Stimulated activated CD4-positive, alpha-beta T cell treated with anti-CD3 and anti-CD28 coated beads, Interleukin-4, amount 100 ng/mL, for 4 hours (primary cell): ENCODE data around the gene TFDP1.

Source experiments
- DNase-seq, 2 experiments: peaks; one replicate each; pipeline ENCODE4 v3.0.0-alpha.2; 2020

Gene TFDP1

DNA sequence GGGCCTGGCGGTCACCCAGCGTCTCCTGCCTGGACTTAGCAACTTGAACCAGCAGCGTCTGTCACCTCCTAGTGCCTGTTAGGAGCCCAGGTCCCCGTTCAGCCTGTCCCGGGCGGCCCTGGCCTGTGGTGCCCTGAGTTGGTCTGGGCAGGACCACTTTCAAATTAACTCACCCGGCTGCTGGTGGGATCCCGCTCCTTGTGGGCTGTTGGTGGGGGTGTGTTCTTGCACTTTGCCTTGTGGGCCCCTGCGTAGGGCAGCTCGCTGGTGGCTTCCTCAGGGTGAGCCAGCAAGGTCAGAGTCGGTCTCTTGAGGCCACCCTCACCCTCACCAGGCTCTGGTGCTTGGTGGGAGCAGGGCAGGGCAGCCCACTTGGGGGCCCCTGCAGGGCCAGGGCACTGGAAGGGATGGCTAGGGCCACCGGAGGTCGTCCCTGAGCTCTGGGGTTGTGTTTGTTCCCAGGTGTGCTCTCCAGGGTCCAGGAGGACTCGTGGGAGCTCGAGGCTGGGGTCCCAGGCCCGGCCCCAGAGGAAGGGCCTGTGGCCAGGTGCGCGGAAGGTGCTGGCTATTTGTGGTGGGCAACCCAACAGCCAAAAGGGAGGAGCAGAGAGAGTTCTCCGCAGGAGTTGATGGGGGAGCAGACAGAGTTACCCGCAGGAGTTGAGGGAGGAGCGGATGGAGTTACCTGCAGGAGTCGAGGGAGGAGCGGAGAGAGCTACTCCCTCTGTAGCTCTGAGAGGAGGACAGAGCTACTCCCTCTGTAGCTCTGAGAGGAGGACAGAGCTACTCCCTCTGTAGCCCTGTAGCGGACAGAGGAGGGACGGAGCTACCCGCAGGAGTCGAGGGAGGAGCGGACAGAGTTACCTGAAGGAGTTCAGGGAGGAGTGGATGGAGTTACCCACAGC is 16.9 kb downstream of the TFDP1 start:
- DNase-seq: no peak

DNA sequence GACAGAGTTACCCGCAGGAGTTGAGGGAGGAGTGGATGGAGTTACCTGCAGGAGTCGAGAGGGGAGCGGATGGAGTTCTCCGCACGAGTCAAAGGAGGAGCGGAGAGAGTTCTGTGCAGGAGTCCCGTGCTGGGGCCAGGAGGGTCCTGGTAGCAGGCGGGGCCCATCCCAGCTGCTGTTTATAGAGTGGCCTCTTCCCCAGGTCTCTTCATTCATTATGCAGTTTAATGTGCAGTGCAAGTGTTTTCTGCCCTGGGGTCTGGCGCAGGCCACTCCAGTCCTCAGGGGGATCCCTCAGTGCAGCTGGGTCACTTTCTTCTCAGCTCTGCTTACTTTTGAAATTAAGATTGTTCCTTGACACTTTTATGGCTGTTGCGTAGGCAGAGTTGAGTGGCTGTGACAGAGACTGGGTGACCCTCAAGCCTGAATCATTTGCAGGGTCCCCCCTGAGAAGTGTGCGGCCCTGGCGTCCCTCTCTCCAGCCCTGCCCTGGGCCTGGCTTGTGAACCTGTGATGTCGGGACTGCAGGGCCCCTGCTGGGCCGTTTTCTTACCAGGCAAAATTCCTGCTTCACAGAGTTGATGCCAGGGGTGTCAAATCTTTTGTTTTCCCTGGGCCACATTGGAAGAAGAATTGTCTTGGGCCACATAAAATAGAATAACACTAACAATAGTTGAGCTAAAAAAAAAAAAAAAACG is 17.9 kb downstream of the TFDP1 start:
- no peak for DNase-seq

DNA sequence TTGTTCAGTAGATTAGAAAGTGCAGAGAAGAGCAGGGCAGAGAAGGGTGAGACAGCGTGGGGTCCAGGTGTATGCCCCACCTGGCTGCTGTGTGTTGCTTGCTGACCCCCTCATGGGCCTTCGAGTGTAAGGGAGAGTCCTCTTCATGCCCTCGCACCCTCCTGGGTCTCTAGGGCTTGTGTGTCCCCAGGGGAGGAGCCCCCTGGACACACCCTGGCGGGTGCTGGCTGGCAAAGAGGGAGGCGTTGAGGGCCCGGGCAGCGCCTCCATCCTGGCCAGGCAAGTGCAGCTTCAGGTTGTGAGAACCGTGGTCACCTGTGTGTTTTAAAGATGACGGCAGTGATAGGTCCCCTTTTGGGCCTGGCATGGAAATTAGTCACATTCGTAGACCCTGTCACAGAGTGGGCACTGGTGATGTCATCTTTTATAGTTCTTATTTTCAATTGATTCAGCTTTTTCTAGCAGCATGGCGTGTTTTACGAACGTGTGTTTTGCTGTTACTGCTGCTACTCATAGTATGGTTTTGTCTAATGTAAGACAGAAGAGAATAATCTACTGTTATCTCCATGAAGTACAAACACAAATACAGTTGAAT is 18.7 kb downstream of the TFDP1 start:
- no peak for DNase-seq

- no peak for DNase-seq
These were observed 19.6 kb downstream of the TFDP1 start for GRCh38 chr13:113604186-113604585.

DNA sequence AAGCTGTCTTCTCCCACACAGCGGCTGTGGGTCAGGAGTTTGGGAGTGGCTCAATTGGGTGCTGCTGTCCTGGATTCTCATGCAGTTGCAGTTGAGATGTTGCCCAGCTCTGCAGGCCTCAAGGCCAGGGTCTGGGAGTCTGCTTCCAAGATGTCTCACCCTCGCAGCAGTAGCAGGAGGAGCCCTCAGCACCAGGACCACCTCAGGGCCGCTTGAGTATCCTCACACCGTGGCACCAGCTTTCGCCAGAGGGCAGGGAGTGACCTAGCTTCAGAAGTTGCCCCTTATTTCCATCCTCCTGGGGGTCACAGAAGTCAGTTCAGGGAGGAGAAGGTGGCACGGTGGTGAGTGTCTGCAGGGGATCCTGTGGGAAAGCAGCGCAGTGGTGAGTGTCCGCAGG is 20.9 kb downstream of the TFDP1 start:
- no peak for DNase-seq

DNA sequence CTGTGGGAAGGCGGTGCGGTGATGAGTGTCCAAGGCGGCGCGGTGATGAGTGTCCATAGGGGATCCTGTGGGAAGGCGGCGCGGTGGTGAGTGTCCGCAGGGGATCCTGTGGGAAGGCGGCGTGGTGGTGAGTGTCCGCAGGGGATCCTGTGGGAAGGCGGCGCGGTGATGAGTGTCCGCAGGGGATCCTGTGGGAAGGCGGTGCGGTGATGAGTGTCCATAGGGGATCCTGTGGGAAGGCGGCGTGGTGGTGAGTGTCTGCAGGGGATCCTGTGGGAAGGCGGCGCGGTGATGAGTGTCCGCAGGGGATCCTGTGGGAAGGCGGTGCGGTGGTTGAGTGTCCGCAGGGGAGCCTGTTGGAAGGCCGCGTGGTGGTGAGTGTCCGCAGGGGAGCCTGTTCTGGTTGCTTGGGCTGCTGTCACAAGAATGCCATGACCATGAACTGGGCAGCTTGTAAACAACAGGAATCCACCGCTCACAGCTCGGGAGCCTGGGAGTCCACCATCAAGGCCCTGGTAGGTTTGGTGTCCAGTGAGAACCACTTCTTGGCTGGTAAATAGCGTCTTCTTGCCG is 21.4 kb downstream of the TFDP1 start:
- no peak for DNase-seq

DNA sequence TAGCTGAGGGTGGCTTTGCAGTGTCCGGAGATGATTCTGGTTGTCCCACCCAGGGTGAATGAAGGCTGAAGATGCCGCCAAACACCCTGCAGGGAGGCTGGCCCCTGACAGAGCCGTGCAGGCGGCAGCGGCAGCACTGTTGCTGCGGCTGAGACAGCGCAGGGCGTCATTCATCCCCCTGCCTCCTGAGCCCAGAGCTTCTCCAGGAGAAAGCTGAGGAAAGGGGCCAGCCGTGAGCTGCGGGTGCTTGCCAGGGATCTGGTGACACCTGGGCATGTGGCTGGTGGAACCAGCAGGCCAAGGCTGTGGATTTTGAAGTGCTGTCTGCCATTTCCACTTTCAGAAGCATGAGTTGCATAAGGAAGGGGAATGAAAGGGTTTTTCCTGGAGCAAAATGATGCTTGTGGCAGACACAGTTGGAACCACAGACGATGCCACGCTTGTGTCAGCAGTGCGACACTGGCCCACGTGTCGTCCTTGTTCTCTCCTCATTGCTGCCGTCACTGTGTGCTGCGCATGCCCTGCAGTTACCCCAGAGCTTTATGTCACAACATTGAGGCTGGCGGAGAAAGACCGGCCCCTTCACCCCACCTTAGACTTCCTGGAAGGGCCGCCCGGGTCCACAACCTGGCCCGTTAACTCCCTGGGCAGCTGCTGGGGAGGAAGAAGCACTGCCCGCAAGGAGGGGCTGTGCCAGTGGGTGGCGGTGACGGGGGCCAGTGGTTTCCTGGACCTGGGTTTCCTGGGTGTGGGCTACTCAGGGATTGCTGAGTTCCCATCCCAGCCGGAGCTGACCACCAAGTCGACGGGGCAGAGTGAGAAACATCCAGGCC is 22.7 kb downstream of the TFDP1 start:
- no peak for DNase-seq

DNA sequence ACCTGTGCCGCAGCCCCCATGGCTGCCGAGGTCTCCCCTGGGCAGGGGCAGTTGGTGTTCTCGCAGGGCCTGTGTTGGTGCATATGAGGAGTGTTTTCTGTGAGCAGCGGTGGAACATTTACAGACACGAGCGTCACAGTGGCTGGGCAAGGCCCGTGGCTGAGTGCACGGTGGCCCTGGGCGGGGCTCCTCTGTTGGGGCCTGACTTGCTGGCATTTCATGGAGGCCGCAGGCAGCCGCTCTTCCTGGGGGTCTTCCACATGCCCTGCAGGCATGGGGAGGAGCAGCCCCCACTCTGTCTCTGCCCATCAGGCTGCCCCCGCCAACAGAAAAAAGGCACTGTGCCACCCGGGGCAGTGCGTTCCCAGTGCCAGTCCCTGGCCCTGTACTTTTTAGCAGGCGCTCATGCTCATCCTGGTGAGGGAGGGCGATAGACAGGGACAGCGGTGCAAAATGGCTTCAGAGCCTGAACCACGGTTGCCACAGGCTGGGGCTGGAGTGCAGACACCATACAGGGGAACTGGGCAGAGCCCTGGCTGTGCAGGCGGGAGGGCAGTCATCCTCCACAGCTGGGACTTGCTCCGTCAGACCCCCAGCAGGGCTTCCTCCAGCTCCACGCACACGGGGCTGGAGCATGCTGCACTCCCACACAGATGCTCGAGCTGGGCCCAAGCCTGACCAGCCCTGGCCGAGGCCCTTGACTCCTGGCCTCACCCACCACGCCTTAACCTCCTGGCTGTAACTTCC is 23.5 kb downstream of the TFDP1 start:
- no peak for DNase-seq

DNA sequence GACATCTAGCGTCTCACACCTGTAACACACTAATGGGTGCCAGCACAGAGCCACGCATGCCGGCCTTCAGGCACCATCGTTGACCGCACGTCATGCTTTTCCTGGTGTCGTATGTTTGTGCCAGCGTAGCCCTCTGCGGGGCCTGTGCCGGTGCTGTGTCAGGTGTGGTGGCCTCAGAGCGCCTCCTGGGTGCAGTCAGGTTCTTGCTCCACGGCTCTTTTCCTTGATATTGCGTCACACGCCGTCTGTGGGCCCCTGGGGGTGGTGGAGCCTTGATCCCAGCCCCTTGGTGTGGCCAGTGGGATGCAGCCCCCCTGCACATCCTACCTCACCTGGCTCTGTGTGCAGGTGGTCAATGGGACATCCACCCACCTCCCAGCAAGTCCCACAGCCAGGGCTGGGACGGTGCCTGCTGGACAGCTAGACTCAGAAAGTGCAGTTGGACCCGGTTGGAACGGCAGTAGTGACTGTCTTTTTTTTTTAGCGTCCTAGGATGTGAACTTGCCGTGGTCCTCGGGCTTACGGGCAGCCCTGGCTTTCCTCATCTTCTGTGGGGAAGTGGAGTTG is 24.5 kb downstream of the TFDP1 start:
- no peak for DNase-seq

- no peak for DNase-seq
These were observed 25.1 kb downstream of the TFDP1 start for GRCh38 chr13:113609616-113610015.

- DNase-seq: no peak
These were observed 25.7 kb downstream of the TFDP1 start for GRCh38 chr13:113610266-113610665.

DNA sequence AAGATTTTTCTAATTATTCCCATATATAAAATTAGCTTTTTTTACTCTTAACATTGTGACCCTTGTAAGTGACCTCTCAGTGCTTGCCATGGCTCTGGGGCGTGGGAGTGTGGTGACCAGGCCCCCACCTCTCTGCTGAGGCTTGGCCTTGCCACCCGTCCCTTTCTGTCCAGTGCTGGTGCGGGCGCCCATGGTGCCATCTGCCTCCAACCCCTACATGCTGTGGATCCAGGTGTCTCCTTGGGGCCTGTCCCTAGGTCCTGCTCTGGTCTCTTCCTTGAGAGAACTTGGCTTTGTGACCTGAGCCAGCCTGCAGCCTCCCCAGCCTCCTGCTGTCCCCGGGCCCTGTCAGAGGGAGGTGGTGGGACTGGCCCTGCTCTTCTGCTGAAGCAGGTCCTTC is 27.4 kb downstream of the TFDP1 start:
- DNase-seq: no peak

- no peak for DNase-seq
These were observed 28.1 kb downstream of the TFDP1 start for GRCh38 chr13:113612607-113613006.

DNA sequence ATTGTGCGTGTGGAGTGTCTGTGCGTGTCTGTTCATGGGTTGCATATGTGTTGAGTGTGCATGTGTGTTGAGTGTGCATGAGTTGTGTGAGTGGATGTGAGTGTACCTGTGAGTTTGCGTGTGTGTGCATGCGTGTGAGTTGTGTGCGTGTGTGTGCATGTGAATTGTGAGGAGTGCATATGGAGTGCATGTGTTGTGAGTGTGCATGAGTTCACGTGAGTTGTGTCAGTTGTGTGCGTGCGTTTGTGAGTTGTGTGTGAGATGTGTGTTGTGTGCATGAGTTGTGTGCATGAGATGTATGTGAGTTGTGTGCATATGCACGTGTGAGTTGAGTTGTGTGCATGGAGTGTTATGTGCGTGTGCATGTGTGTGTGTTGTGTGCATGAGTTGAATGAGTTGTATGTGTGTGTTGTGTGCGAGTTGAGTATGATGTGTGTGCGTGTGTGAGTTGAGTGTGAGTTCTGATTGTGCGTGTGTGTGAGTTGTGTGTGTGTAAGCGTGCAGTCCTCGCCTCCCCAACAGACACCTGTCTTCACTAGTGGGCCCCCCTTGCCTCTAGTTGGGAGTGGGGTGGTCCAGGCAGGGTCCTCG is 29.3 kb downstream of the TFDP1 start:
- no peak for DNase-seq

GRCh38 chr13:113616281-113616906 is 31.8 kb downstream of the TFDP1 start:
- DNase-seq: no peak

- no peak for DNase-seq
These were observed 32.6 kb downstream of the TFDP1 start for GRCh38 chr13:113616991-113617749.

DNA sequence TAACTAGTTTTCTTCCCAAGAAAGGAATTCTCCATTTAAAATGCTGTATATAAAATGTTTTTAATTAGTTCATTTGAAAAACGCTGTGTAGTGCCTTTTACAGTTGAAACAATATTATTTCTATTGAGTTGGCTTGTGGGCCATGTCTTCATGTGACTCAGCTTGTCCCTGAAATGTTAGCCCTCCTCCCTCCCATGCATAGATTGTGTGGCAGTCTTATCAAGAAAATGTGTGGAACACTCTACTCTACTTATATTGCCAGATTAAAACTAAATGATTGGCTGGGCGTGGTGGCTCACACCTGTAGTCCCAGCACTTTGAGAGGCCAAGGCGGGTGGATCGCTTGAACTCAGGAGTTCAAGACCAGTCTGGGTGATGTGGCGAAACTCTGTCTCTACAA is 33.4 kb downstream of the TFDP1 start:
- no peak for DNase-seq

DNA sequence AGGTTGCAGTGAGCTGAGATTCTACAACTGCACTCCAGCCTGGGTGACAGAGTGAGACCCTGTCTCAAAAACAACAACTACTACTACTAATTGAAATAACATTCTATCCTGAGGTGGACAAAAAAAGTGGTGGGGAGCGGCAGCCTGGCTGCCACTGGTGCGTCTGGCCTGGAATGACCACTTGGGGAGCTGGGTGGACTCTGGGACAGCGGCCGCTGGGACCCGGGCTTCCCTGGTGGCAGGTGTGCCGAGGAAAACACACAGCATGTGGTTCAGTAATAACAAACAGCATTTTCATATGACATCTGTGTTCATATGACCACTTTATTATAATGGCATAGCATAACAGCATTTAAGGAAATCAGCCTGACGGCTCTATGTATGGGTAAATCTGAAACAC is 33.9 kb downstream of the TFDP1 start:
- no peak for DNase-seq

GRCh38 chr13:113620036-113620796 is 35.7 kb downstream of the TFDP1 start:
- DNase-seq: no peak
